Occipital lobe (tissue), 2 donors: ENCODE data around the gene DERL3. TPM values are rescaled to one million over a fixed set of nuclear protein-coding genes. Genes with fewer than 3 reads are reported as not detected.

Source experiments
- small RNA-seq: library from RNA; depleted of rRNA; stranded (forward); fragments of <200 nt; gene quantifications from one replicate; pipeline ENCODE3, GENCODE V24; 2014
- total RNA-seq: library from RNA; depleted of rRNA; stranded (reverse); fragments of >200 nt; gene quantifications from one replicate; pipeline ENCODE4 v1.2.3, GENCODE V29; 2014

The DERL3 gene
- total RNA-seq, 1 donor from 2014 or later: 0.62 TPM

Small RNAs within 50 kb of the gene (small RNA-seq; reads per million reads assigned to genes)
- not detected for gene RN7SL268P

Other genes starting within 250 kb of the DERL3 start
- 0.31 TPM for gene DRICH1, start 206.7 kb downstream of the DERL3 start, total RNA-seq
- not detected for gene RGL4, start 148.0 kb downstream of the DERL3 start, total RNA-seq
- 4.1 TPM for gene ZNF70, start 87.9 kb downstream of the DERL3 start, total RNA-seq
- gene VPREB3, start 84.6 kb downstream of the DERL3 start, total RNA-seq: not detected
- not detected for gene C22orf15, start 76.0 kb downstream of the DERL3 start, total RNA-seq
- 3.4 TPM for gene CHCHD10, start 71.0 kb downstream of the DERL3 start, total RNA-seq
- 14.8 TPM for gene MMP11, start 66.2 kb downstream of the DERL3 start, total RNA-seq
- 19.7 TPM for gene SMARCB1, start 52.0 kb downstream of the DERL3 start, total RNA-seq
- 8.4 TPM for gene SLC2A11, start 18.9 kb upstream of the DERL3 start, total RNA-seq
- 85.2 TPM for gene MIF, start 55.4 kb upstream of the DERL3 start, total RNA-seq
- 4.1 TPM for gene GSTT2B, start 122.2 kb upstream of the DERL3 start, total RNA-seq
- gene DDTL, start 127.9 kb upstream of the DERL3 start, total RNA-seq: 3.1 TPM
- gene DDT, start 135.4 kb upstream of the DERL3 start, total RNA-seq: 68.6 TPM
- gene GSTT2, start 141.1 kb upstream of the DERL3 start, total RNA-seq: not detected
- gene GSTT4, start 166.4 kb upstream of the DERL3 start, total RNA-seq: not detected
- 39.6 TPM for gene CABIN1, start 172.3 kb upstream of the DERL3 start, total RNA-seq